NCI-H526 treated with DMSO at 0.1 percent for 48 hours (cell line): ENCODE measurements around the gene TLR2.

Experiments used
- DNase-seq: peaks from one replicate; lab custom pipeline; 2025; lab: John Stamatoyannopoulos, UW

TLR2 gene

GRCh38 chr4:153731239-153731638, 47.2 kb downstream of the TLR2 start:
- DNase-seq, result no peak

- peak; percentile 64 for DNase-seq
These were observed 49.8 kb downstream of the TLR2 start for GRCh38 chr4:153733751-153734448.

GRCh38 chr4:153735906-153736461, 51.9 kb downstream of the TLR2 start:
- DNase-seq, result no peak

- no peak for DNase-seq
These were observed 57.5 kb downstream of the TLR2 start for GRCh38 chr4:153741541-153741940.

- no peak for DNase-seq
These were observed 61.6 kb downstream of the TLR2 start for GRCh38 chr4:153745651-153746050.

- no peak for DNase-seq
These were observed 63.4 kb downstream of the TLR2 start for GRCh38 chr4:153747406-153747955.

- DNase-seq, result no peak
These were observed 64.3 kb downstream of the TLR2 start for GRCh38 chr4:153748378-153748777.

- peak; percentile 71 for DNase-seq
These were observed 66.2 kb downstream of the TLR2 start for GRCh38 chr4:153750197-153750817.

- DNase-seq, result no peak
These were observed 71.1 kb downstream of the TLR2 start for GRCh38 chr4:153755186-153755585.
